A673 (cell line): ENCODE data around the gene ENDOU. TPM values are rescaled to one million over a fixed set of nuclear protein-coding genes. Genes with fewer than 3 reads are reported as not detected.

Experiments used
- BruUV-seq: library from RNA; stranded (reverse); fragments of 400-500 nt; replicated peaks from 2 replicates; lab custom pipeline; 2021; lab: Mats Ljungman, UMichigan
- CTCF ChIA-PET: fragments of 300-600 bp; sonication (Branson Sonifier 250); formaldehyde crosslinking; loops from one replicate; lab custom pipeline; 2022; ENCODE audit warnings: antibody characterized with exemption; lab: Charles Lee
- POLR2A ChIA-PET: fragments of 300-600 bp; sonication (Branson Sonifier 250); formaldehyde crosslinking; loops from one replicate; lab custom pipeline; 2022; ENCODE audit warnings: antibody characterized with exemption; ENCODE audit not compliant: low non-redundant PET; lab: Charles Lee
- DNase-seq: peaks from one replicate; pipeline ENCODE4 v3.0.0-alpha.2; 2015; ENCODE audit warnings: low spot score
- H3K27ac ChIP-seq: fragments of 200-600 bp; sonication (generic); 2 replicates; pipeline ENCODE4 v1.5.1; 2016; ENCODE audit warnings: mixed run types, low read depth, mild to moderate bottlenecking, mixed read lengths, antibody characterized with exemption, low read length; ENCODE audit not compliant: poor library complexity, severe bottlenecking
- H3K27me3 ChIP-seq: fragments of 200-600 bp; sonication (generic); replicated peaks from 2 replicates; pipeline ENCODE4 v1.6.1; 2017; ENCODE audit warnings: mixed run types, low read depth, mild to moderate bottlenecking, mixed read lengths, antibody characterized with exemption, low read length; ENCODE audit not compliant: insufficient read depth, poor library complexity
- H3K36me3 ChIP-seq: fragments of 200-600 bp; sonication (generic); 2 replicates; pipeline ENCODE4 v1.6.1; 2016; ENCODE audit warnings: mixed run types, mild to moderate bottlenecking, mixed read lengths, antibody characterized with exemption, low read length; ENCODE audit not compliant: insufficient read depth, poor library complexity, severe bottlenecking
- H3K4me1 ChIP-seq: fragments of 200-600 bp; sonication (generic); 2 replicates; pipeline ENCODE4 v1.6.1; 2017; ENCODE audit warnings: mixed run types, mild to moderate bottlenecking, mixed read lengths, antibody characterized with exemption, low read length; ENCODE audit not compliant: insufficient read depth, poor library complexity, severe bottlenecking
- H3K4me3 ChIP-seq: fragments of 200-600 bp; sonication (generic); 2 replicates; pipeline ENCODE4 v1.5.1; 2016; ENCODE audit warnings: low read depth, mixed run types, mild to moderate bottlenecking, mixed read lengths, low read length; ENCODE audit not compliant: poor library complexity, severe bottlenecking
- H3K9me3 ChIP-seq: fragments of 200-600 bp; sonication (generic); 2 replicates; pipeline ENCODE4 v1.6.1; 2016; ENCODE audit warnings: mixed run types, low read depth, mild to moderate bottlenecking, mixed read lengths, antibody characterized with exemption, low read length; ENCODE audit not compliant: poor library complexity, severe bottlenecking
- CTCF ChIP-seq: fragments of 300-800, 200-600 bp; sonication (generic); conservative IDR thresholded peaks from 2 replicates; pipeline ENCODE4 v1.5.1; 2017; ENCODE audit warnings: low read depth, mild to moderate bottlenecking, antibody characterized with exemption, low read length, moderate library complexity, mixed read lengths
- EZH2 ChIP-seq: fragments of 200-600 bp; sonication (generic); IDR thresholded peaks from 2 replicates; pipeline ENCODE4 v1.6.1; 2017; ENCODE audit warnings: borderline replicate concordance, low read depth, mild to moderate bottlenecking, mixed read lengths, antibody characterized with exemption, low read length; ENCODE audit not compliant: poor library complexity, severe bottlenecking
- intact Hi-C: fragments of 100-400 bp; cut with micrococcal nuclease; formaldehyde crosslinking; loops from one replicate; pipeline ENCODE4 v1.10.0; 2022; ENCODE audit not compliant: unreplicated experiment
- total RNA-seq: library from RNA; stranded (reverse); gene quantifications from 2 replicates; pipeline ENCODE4 v1.2.3, GENCODE V29; 2021

ENDOU gene
- total RNA-seq, 1 experiment from 2014 or later, result 0.58 TPM

- TF ChIP-seq CTCF (no peak), EZH2 (no peak)
- no peak for DNase-seq
- H3K4me1 ChIP-seq, result peaks cover 37% of the 10 kb centered on the region
- ChIA-PET CTCF (no interaction called here), POLR2A (no interaction called here)
- H3K27ac ChIP-seq, result peak overlapping the region; percentile 16
- no peaks in the 10 kb centered on the region for H3K27me3 ChIP-seq
- intact Hi-C loops, result no loop called here
- no peaks in the 10 kb centered on the region for H3K36me3 ChIP-seq
- BruUV-seq, result no TSS peak
- H3K4me3 ChIP-seq, result no peak overlapping the region
- no peaks in the 10 kb centered on the region for H3K9me3 ChIP-seq
Measured at GRCh38 chr12:47737936-47738594, 12.8 kb upstream of the ENDOU start.

GRCh38 chr12:47736877-47737676 lies 11.8 kb upstream of the ENDOU start:
- BruUV-seq, result no TSS peak
- no peak for DNase-seq
- intact Hi-C loops, result no loop called here
- POLR2A ChIA-PET, result interaction anchor here (0.6 kb wide), 2 partner anchors 13 to 39 kb away, joined by 3 read pairs; no protein-coding TSS in a partner anchor
- Histone ChIP-seq H3K36me3 (no peaks in the 10 kb centered on the region), H3K4me1 (peaks cover 36% of the 10 kb centered on the region), H3K27me3 (no peaks in the 10 kb centered on the region), H3K9me3 (no peaks in the 10 kb centered on the region), H3K4me3 (no peak overlapping the region), H3K27ac (no peak overlapping the region)
- CTCF ChIA-PET, result interaction anchor here (0.6 kb wide), 1 partner anchor 102 kb away, joined by 5 read pairs; no protein-coding TSS in a partner anchor
- TF ChIP-seq EZH2 (no peak), CTCF (no peak)

GRCh38 chr12:47736216-47736615 lies 10.9 kb upstream of the ENDOU start:
- no peak for DNase-seq
- CTCF ChIA-PET, result no interaction called here
- no peak overlapping the region for H3K4me3 ChIP-seq
- intact Hi-C loops, result no loop called here
- BruUV-seq, result no TSS peak
- H3K27ac ChIP-seq, result no peak overlapping the region
- no peaks in the 10 kb centered on the region for H3K27me3 ChIP-seq
- no peaks in the 10 kb centered on the region for H3K36me3 ChIP-seq
- POLR2A ChIA-PET, result interaction anchor here (0.6 kb wide), 1 partner anchor 14 kb away, joined by 3 read pairs; no protein-coding TSS in a partner anchor
- TF ChIP-seq CTCF (no peak), EZH2 (no peak)
- H3K9me3 ChIP-seq, result no peaks in the 10 kb centered on the region
- H3K4me1 ChIP-seq, result peaks cover 28% of the 10 kb centered on the region
